Inferior parietal cortex (tissue), 1 donor: Measurements from ENCODE around the gene NDUFA13.
A peak's percentile ranks its signal among the peaks of the same experiment; 100 is the strongest.

Source experiments
- DNase-seq: peaks from one replicate; pipeline ENCODE4 v3.0.0-alpha.2; 2016; ENCODE audit errors: extremely low spot score

Gene NDUFA13

DNA sequence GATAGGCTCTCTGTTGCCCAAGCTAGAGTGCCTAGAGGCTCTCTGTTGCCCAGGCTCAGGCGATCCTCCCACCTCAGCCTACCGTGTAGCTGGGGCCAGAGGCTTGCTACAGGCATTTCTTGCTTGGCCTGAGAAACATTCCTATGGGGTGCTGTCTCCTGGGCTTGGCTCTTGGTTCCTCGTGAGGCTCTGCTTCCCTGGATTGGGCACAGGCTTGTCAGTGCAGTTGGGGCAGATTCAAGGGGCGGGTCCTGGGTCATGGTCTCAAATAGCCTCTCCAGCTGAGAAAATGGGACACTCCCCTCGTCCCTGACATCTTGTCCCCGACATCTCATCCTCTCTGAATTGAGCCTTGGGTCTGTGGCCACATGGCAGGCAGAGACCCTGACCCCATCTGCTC lies 5.6 kb upstream of the NDUFA13 start:
- DNase-seq: no peak

DNA sequence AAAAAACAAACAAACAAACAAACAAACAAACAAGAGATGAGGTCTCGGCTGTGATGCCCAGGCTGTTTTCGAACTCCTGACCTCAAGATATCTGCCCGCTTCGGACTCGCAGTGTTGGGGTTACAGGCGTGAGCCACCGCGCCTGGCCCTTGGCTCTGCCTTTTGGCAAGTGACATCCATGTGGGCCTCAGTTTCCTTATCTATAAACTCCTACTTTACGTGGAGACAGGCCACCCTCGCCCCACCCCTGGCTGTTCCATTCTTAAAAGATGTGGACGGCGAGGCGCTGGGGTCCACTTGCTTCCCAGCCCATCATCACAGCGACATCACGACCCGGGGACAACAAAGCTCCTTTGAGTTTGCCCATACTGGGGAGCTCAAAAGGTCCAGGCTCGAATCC lies 2.3 kb upstream of the NDUFA13 start:
- DNase-seq: no peak

DNA sequence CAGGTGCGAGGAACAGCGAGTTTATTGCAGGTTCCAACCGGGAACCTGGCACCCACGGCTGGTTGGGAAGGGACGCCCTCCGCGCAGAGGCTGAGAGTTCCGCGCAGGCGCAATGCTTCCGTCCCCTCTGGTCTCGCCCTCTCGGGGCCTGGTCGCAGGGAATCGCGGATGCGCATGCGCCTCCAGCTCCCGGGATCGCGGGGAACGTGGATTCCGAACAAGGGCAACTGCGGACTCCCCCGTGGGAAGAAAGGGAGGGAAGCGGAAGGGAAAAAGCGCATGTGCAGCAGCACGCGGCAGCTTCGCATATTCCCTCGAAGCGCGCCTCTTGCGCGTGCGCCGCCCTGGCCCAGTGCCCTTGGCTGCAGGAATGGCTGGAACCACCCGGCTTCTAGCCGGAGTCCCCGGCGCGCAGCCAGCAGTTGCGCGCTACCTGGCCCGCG lies 1.8 kb upstream of the NDUFA13 start:
- DNase-seq: no peak

DNA sequence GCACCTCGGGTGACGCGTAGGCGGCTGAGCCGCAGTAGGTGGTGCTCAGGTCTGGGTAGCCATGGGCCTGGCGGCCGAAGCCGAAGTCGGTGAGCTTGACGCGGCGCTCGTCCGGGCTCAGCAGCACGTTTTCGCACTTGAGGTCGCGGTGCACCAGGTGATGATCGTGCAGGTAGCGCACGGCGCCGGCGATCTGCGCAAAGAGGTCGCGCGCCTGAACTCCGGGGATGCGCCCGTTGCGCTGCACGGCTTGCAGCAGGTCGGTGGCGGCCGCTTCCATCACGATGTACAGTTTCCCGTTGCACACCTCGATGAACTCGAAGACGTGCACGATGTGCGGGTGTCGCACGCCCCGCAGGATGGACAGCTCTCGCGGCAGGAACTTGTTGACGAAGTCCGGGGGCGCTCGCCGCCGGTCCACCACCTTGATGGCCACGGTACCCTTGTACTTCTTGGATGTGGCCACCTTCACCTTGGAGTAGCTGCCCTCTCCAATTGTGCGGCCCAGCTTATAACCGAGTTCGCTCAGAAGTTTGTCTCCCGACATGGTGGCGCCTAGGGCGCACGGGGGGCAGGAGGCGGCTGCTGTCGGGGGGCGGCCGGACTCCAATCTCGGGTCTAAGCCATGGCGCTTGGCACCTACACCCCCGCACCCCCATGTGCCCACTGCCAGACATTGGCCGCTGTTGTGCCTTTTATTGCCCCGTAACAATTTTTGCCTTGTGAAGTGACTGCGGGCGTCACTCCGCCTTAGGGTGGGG lies 964 bp upstream of the NDUFA13 start, which contains the start of gene TSSK6:
TSSK6 (minus strand) TSS at position 668 of the 761 bp plus-strand sequence; CDS start at position 547, 121 bp downstream.
- no peak for DNase-seq

- DNase-seq: no peak
Measured at GRCh38 chr19:19517235-19517619, 1.2 kb downstream of the NDUFA13 start.

DNA sequence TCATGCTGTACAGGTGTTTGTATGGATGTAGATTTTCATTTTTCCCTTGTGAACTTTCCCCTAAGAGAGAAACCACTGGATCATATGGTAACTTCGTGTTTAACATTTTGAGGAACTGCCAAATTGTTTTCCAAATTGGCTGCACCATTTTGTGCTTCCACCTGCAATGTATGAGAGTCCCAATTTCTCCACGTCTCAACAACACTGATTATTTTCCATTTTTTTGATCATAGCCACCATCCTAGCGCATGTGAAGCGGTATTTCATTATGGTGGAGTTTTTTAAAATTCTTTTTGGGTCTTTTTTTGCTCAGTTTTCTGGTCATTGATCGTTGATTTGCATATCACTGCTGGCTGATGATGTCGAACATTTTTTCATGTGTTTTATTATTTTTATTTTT lies 5.0 kb downstream of the NDUFA13 start:
- DNase-seq: no peak

- DNase-seq: no peak
Measured at GRCh38 chr19:19523177-19523576, 7.2 kb downstream of the NDUFA13 start.

- no peak for DNase-seq
Measured at GRCh38 chr19:19524053-19524452, 8.0 kb downstream of the NDUFA13 start.

DNA sequence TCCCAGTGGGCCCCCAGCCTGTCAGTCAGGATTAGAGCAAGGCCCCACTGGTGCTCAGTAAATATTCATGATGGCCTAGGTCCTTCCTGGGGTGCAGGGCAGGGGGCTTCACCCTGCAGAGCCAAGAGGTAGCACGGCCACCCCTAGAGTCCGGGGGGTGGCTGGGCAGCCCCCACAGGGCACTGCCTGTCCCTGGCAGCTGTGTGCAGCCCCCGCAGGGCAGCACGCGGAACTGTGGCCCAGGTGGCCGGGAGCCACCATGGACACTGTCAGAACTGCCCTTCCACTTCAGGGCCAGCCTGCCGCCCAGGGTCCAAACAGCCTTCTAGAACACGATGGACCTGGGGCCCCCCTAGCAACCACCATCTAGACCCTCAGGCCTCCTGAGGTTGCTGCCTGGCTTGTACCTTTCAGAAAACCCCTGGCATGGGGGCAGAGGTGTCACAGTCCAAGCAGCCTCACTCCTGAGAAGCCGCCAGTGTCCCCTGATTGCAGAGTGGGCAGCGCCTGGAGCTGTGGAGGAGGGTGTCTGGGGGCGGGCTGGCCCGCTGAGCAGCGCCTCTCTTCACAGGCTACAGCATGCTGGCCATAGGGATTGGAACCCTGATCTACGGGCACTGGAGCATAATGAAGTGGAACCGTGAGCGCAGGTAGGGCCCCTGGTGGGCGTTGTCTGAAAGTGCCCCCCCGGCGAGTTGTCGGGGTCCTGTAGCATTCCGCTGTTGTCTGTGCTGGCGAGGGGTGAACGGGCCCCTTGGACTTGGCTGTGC lies 9.8 kb downstream of the NDUFA13 start:
- no peak for DNase-seq

GRCh38 chr19:19526581-19527370 lies 10.8 kb downstream of the NDUFA13 start:
- DNase-seq: no peak

GRCh38 chr19:19527371-19527656 lies 11.3 kb downstream of the NDUFA13 start:
- DNase-seq: no peak

- no peak for DNase-seq
Measured at GRCh38 chr19:19527674-19528625, 11.9 kb downstream of the NDUFA13 start.

DNA sequence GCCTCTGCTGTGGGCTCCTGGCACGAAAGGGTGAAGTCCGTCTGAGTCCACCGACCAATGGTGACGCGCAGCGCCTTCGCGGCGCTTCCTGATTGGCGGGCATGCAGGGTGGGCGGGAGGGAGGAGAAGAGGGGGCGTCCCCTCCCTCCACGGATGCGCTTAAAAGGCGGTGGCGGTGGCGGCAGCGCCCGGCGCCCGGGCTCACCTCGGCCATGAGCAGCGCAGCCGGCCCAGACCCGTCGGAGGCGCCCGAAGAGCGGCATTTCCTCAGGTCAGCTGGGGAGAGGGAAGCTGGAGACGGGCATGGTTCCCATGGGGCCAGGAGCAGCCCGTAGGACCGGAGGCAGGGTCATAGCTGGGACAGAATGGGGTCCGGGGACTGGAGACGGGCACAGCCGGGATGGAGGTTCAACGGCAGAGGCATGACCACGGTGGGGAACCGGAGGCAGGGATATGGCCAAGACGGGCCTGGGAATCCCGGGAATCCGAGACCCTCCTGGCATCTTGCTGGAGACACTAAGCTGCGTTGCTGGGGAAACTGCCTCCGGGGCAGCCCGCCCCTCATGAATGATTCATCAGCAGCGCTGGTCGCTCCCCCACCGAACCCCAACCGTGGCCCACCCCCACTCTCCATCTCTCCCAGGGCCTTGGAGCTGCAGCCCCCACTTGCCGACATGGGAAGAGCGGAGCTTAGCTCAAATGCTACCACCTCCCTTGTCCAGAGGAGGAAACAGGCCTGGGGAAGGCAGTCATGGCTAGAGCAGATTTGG lies 12.9 kb downstream of the NDUFA13 start, which contains the start of gene YJEFN3:
YJEFN3 (plus strand) TSS at position 191 of the 770 bp plus-strand sequence; CDS start at position 213, 22 bp downstream.
- DNase-seq: peak; percentile 57

- DNase-seq: no peak
Measured at GRCh38 chr19:19529783-19530422, 13.9 kb downstream of the NDUFA13 start.

- no peak for DNase-seq
Measured at GRCh38 chr19:19530423-19530804, 14.4 kb downstream of the NDUFA13 start.

GRCh38 chr19:19530889-19531288 lies 14.9 kb downstream of the NDUFA13 start:
- no peak for DNase-seq

- peak; percentile 86 for DNase-seq
Measured at GRCh38 chr19:19531951-19532805, 16.2 kb downstream of the NDUFA13 start.

DNA sequence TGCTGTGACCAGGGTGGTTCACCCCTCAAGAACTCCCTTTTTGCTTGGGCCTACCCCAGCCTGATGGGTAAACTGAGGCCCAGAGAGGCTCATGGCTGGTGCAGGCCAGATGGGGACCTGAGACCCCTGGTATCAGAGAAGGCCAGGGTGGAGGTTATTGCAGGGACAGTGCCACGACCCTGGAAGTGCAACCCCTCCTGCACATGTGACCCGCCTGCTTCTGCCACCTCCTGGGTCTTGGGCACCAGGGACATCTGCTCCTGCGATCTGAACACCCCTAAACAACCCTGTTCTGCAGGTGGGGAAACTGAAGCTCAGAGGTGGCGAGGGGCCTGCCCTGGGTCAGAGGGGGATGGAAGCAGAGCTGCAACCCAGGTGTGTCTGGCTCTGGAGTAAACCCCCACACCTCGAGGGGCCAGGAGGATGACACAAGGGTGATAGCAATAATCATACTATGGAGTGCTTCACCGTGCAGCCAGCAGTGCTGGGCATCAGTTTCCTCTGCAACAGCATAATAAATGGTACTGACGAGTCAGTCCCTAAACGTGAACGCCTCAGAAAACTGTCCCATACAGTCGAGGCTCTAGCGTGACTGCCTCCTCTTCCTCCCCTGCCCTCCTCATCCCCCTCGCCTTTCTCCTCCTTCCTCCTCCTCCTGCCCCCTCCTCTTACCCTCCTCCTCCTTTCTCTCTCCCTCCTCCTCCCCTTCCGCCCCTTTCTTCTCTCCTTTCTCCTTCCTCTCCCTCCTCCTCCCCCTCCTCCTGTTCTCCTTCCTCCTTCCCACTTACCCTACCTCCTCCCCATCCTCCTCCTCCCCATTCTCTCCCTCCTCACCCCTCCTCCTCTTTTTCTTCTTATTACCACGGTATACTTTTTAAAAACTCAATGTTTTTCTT lies 17.0 kb downstream of the NDUFA13 start:
- DNase-seq: no peak
